Kidney (tissue), 14 donors: Measurements from ENCODE around the gene MARK4. TPM values are rescaled to one million over a fixed set of nuclear protein-coding genes. Genes with fewer than 3 reads are reported as not detected.
A peak's percentile ranks its signal among the peaks of the same experiment; 100 is the strongest.

Experiments
- DNase-seq, 5 donors: peaks; one replicate each; pipeline ENCODE4 v3.0.0-alpha.2; 2013 to 2020
- FAIRE-seq: peaks from 2 replicates; lab custom pipeline; 2012; peaks lifted over from hg19 to GRCh38; lab: Jason Lieb, UNC
- H3K27ac ChIP-seq, 2 donors: one replicate each; pipeline ENCODE4 v1.7.0; 2013; ENCODE audit warnings: low read depth in 2 of 2, low read length in 2 of 2, inconsistent platforms in 1 of 2
- H3K27me3 ChIP-seq: one replicate; pipeline ENCODE4 v1.7.1; 2013; ENCODE audit warnings: low read length, inconsistent platforms; ENCODE audit not compliant: control insufficient read depth, insufficient read depth
- H3K36me3 ChIP-seq, 3 donors: one replicate each; pipeline versions ENCODE4 v1.7.0 to v1.7.1; 2013; ENCODE audit warnings: low read length in 3 of 3, control low read depth in 1 of 3, inconsistent platforms in 1 of 3; ENCODE audit not compliant: insufficient read depth in 3 of 3, control insufficient read depth in 2 of 3
- H3K4me1 ChIP-seq, 3 donors: one replicate each; pipeline versions ENCODE4 v1.7.0 to v1.7.1; 2013; ENCODE audit warnings: low read length in 3 of 3, inconsistent platforms in 1 of 3, low read depth in 1 of 3; ENCODE audit not compliant: control insufficient read depth in 2 of 3, insufficient read depth in 2 of 3
- H3K4me3 ChIP-seq, 3 donors: one replicate each; pipeline versions ENCODE4 v1.7.0 to v1.8.1; 2013; ENCODE audit warnings: low read length in 3 of 3, control low read depth in 1 of 3, inconsistent platforms in 1 of 3
- H3K9ac ChIP-seq, 3 donors: one replicate each; pipeline versions ENCODE4 v1.7.0 to v1.7.1; 2013; ENCODE audit warnings: low read length in 3 of 3, control low read depth in 1 of 3, inconsistent platforms in 1 of 3
- H3K9me3 ChIP-seq, 3 donors: one replicate each; pipeline versions ENCODE4 v1.7.0 to v1.7.1; 2013; ENCODE audit warnings: low read length in 3 of 3, control low read depth in 1 of 3, inconsistent platforms in 1 of 3; ENCODE audit not compliant: control insufficient read depth in 2 of 3, insufficient read depth in 1 of 3
- intact Hi-C: fragments of 100-400 bp; cut with DNase I; formaldehyde crosslinking; loops from one replicate; pipeline ENCODE4 v1.11.1; 2022
- polyA plus RNA-seq: library from polyadenylated mRNA; stranded (reverse); fragments of 350-450 nt; fragmentation: Illumina TruSeq; extraction: RNeasy Lipid Tissue Mini Kit (QIAGEN cat#74804); gene quantifications from one replicate; pipeline ENCODE4 v1.2.3, GENCODE V29; 2014; ENCODE audit warnings: low read depth, low replicate concordance; ENCODE audit not compliant: insufficient read depth
- total RNA-seq: library from RNA; stranded (reverse); fragmentation: NEBNext Ultra II Directional; extraction: Animal tissue kit (Norgen Biotek cat#: 25700); gene quantifications from one replicate; pipeline ENCODE4 v1.2.1, GENCODE V29; 2021
- TF ChIP-seq, protein P1 (sequence below): IDR thresholded peaks from 3 replicates; pipeline ENCODE4 v1.5.1; 2012; ENCODE audit warnings: mild to moderate bottlenecking, moderate library complexity, borderline replicate concordance; ENCODE audit not compliant: insufficient read depth; ENCODE audit errors: extremely low read depth
- donor health status: control.
- donor health status: control.
- donor health status: control.
- donor health status: control.
- donor health status: control.
- donor health status: DM: yes; HTN: yes; CAD: no.
- donor health status: Normal renal cell carcinoma (clear cell type).

MARK4 gene
- total and polyA plus RNA-seq, 2 donors from 2014 or later: 13.6 to 29.7 TPM

- Histone ChIP-seq H3K36me3 (no peaks in the 10 kb centered on the region), H3K27me3 (peaks cover 3% of the 10 kb centered on the region), H3K4me1 (peaks cover 0 to 20% (median 3%) of the 10 kb centered on the region in 3 donors), H3K9ac (no peak overlapping the region), H3K9me3 (no peaks in the 10 kb centered on the region), H3K27ac (peak overlapping the region in 1 of 2 donors; percentile 37), H3K4me3 (no peak overlapping the region)
- intact Hi-C loops: no loop called here
- DNase-seq: peak; percentile 51 to 89 (median 69)
- FAIRE-seq: no peak
- TF ChIP-seq, protein P1, sequence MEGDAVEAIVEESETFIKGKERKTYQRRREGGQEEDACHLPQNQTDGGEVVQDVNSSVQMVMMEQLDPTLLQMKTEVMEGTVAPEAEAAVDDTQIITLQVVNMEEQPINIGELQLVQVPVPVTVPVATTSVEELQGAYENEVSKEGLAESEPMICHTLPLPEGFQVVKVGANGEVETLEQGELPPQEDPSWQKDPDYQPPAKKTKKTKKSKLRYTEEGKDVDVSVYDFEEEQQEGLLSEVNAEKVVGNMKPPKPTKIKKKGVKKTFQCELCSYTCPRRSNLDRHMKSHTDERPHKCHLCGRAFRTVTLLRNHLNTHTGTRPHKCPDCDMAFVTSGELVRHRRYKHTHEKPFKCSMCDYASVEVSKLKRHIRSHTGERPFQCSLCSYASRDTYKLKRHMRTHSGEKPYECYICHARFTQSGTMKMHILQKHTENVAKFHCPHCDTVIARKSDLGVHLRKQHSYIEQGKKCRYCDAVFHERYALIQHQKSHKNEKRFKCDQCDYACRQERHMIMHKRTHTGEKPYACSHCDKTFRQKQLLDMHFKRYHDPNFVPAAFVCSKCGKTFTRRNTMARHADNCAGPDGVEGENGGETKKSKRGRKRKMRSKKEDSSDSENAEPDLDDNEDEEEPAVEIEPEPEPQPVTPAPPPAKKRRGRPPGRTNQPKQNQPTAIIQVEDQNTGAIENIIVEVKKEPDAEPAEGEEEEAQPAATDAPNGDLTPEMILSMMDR: no peak
Observed at GRCh38 chr19:45215391-45216191, 35.5 kb upstream of the MARK4 start.

- DNase-seq: peak in 1 of 5 donors; percentile 45
- Histone ChIP-seq H3K27ac (no peak overlapping the region), H3K9ac (no peak overlapping the region), H3K4me3 (no peak overlapping the region), H3K27me3 (peaks cover 3% of the 10 kb centered on the region), H3K4me1 (peaks cover 0 to 20% (median 3%) of the 10 kb centered on the region in 3 donors), H3K36me3 (no peaks in the 10 kb centered on the region), H3K9me3 (no peaks in the 10 kb centered on the region)
- TF ChIP-seq, protein P1: no peak
- intact Hi-C loops: no loop called here
- no peak for FAIRE-seq
Observed at GRCh38 chr19:45216667-45217066, 34.4 kb upstream of the MARK4 start.

DNA sequence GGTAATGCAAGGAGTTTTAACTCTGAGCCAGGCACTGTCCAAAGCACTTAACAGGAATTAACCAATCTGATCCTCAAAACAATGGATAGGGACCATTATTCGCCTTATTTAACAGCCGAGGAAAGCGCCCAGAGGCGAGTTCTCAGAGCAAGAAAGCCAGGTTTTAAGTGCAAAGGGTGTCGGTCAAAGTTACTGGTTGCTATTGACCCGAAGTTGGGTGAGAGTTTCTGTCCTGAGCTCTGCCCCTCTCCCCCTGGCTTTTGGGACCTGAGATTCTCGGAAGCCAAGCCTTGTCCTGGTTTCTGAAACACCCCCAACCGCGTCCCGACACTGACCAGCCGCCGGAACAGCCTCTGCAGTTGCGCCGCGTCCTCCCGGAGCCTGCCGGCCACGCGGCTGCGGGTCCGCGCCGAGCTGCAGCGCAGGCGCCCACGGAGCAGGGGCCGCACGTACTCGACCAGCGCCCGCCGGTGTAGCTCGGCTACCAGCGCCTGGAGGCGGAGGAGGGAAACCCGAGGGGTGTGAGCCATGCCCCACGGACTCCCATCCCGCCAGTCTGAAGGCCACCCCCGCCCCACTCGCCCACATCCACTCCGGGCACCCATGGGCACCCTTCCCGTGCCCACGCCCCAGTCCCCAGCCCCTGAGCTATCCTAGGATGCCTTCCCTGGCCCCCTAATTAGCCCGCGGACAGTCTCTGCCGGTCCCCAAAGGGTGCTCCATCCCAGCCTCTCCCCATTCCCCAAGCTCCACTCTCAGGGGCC is 33.7 kb upstream of the MARK4 start:
- peaks cover 3% of the 10 kb centered on the region for H3K27me3 ChIP-seq
- FAIRE-seq (no peak), DNase-seq (peak in 4 of 5 donors; percentile 37 to 69 (median 56))
- H3K36me3 ChIP-seq: no peaks in the 10 kb centered on the region
- no peak overlapping the region for H3K9ac ChIP-seq
- no peak overlapping the region for H3K4me3 ChIP-seq
- TF ChIP-seq, protein P1: no peak
- no peaks in the 10 kb centered on the region for H3K9me3 ChIP-seq
- H3K4me1 ChIP-seq: peaks cover 0 to 17% (median 3%) of the 10 kb centered on the region in 3 donors
- no peak overlapping the region for H3K27ac ChIP-seq
- intact Hi-C loops: no loop called here
